ENCODE results near the gene ELOA2. TPM values are rescaled to one million over a fixed set of nuclear protein-coding genes. Genes with fewer than 3 reads are reported as not detected.
A peak's percentile ranks its signal among the peaks of the same experiment; 100 is the strongest.

ELOA2 gene
- total RNA-seq, 1 experiment from 2014 or later: not detected

DNA sequence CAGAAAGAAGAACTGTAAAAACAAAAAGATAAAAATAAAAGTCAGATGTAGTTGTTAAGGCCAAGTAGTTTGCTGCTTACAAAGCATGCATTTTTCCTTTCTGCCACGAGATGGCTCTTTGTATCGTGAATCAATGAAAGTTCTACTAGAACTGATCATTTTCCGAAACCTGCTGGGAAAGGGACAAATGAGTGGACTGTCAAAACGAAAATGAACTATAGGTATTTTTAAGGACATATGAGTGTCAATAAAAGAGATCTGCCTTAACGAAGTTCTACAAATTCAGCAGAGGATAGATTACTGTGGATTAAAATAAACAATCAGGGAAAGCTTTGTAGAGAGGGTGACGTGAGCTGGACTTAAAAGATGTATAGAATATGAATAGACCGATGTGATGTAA is 15.0 kb upstream of the ELOA2 start:
- Histone ChIP-seq H3K27ac (ENCODE audit: low read length) (no peak overlapping the region), H3K36me3 (ENCODE audit: low read depth, low read length) (no peaks in the 10 kb centered on the region), H3K79me2 (ENCODE audit: low read length) (no peaks in the 10 kb centered on the region), H3K4me3 (ENCODE audit: low read length) (no peak overlapping the region), H2AFZ (ENCODE audit: low read length) (no peak overlapping the region), H3K9me3 (ENCODE audit: low read length) (no peaks in the 10 kb centered on the region), H3K4me1 (ENCODE audit: insufficient read depth, low read length) (no peaks in the 10 kb centered on the region), H3F3A (ENCODE audit: low read length, unreplicated experiment) (no peaks in the 10 kb centered on the region), H3K27me3 (ENCODE audit: low read length) (no peaks in the 10 kb centered on the region), H3K4me2 (ENCODE audit: low read length) (no peak overlapping the region), H3K9ac (ENCODE audit: low read length) (no peak overlapping the region), H3K9me2 (replicated peaks; ENCODE audit: low read length) (no peaks in the 10 kb centered on the region), H4K20me1 (ENCODE audit: low read length) (no peaks in the 10 kb centered on the region)
- intact Hi-C loops (cut with micrococcal nuclease): loop anchor here (1.0 to 2.0 kb wide), 2 partner anchors 155 to 232 kb away; no protein-coding TSS in a partner anchor
- DNase-seq (peak; percentile 37), ATAC-seq (no peak)
- POLR2A ChIA-PET (ENCODE audit: unreplicated experiment): no interaction called here
- BruUV-seq (replicated peaks): no TSS peak
- TF ChIP-seq EZH2phosphoT487 (IDR thresholded peaks at IDR 0.05; ENCODE audit: borderline replicate concordance, low read length): no peak
- no peak for TF ChIP-seq EZH2 (IDR thresholded peaks at IDR 0.05; ENCODE audit: low read length, unreplicated experiment)
- TF ChIP-seq, protein P1, sequence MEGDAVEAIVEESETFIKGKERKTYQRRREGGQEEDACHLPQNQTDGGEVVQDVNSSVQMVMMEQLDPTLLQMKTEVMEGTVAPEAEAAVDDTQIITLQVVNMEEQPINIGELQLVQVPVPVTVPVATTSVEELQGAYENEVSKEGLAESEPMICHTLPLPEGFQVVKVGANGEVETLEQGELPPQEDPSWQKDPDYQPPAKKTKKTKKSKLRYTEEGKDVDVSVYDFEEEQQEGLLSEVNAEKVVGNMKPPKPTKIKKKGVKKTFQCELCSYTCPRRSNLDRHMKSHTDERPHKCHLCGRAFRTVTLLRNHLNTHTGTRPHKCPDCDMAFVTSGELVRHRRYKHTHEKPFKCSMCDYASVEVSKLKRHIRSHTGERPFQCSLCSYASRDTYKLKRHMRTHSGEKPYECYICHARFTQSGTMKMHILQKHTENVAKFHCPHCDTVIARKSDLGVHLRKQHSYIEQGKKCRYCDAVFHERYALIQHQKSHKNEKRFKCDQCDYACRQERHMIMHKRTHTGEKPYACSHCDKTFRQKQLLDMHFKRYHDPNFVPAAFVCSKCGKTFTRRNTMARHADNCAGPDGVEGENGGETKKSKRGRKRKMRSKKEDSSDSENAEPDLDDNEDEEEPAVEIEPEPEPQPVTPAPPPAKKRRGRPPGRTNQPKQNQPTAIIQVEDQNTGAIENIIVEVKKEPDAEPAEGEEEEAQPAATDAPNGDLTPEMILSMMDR (conservative IDR thresholded peaks at IDR 0.05; ENCODE audit: low read depth, low read length): peak; percentile 66; the same call in 1 of the 2 replicates
- CTCF ChIA-PET: no interaction called here

DNA sequence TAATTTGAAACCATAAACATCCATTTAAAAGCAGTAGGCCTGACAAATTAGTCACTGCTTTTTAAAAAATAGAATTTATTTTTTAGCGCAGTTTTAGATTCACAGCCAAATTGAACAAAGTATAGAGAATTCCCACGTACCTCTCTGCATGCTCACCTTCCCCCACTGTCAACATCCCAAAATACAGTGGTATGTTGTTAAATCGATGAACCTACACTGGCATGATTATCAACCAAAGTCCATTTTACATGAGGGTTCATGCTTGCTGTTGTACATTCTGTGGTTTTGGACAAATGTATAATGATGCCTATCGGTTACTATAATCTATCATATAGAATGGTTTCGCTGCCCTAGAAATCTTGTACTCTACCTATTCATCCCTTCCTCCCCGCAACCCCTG is 5.6 kb upstream of the ELOA2 start:
- BruUV-seq (replicated peaks): no TSS peak
- no peaks in the 10 kb centered on the region for H3K9me2 ChIP-seq (replicated peaks; ENCODE audit: low read length)
- H4K20me1 ChIP-seq (ENCODE audit: low read length): no peaks in the 10 kb centered on the region
- H3K79me2 ChIP-seq (ENCODE audit: low read length): no peaks in the 10 kb centered on the region
- no peaks in the 10 kb centered on the region for H3K36me3 ChIP-seq (ENCODE audit: low read depth, low read length)
- TF ChIP-seq EZH2 (IDR thresholded peaks at IDR 0.05; ENCODE audit: low read length, unreplicated experiment) (no peak), EZH2phosphoT487 (IDR thresholded peaks at IDR 0.05; ENCODE audit: borderline replicate concordance, low read length) (no peak)
- TF ChIP-seq, protein P1 (conservative IDR thresholded peaks at IDR 0.05; ENCODE audit: low read depth, low read length): no peak
- ChIA-PET POLR2A (ENCODE audit: unreplicated experiment) (no interaction called here), CTCF (no interaction called here)
- intact Hi-C loops (cut with micrococcal nuclease): no loop called here
- no peaks in the 10 kb centered on the region for H3K9me3 ChIP-seq (ENCODE audit: low read length)
- no peak overlapping the region for H3K4me3 ChIP-seq (ENCODE audit: low read length)
- H3K27me3 ChIP-seq (ENCODE audit: low read length): no peaks in the 10 kb centered on the region
- H3K27ac ChIP-seq (ENCODE audit: low read length): no peak overlapping the region
- no peak overlapping the region for H3K4me2 ChIP-seq (ENCODE audit: low read length)
- no peak overlapping the region for H3K9ac ChIP-seq (ENCODE audit: low read length)
- no peak for ATAC-seq
- H3F3A ChIP-seq (ENCODE audit: low read length, unreplicated experiment): no peaks in the 10 kb centered on the region
- no peak for DNase-seq
- no peak overlapping the region for H2AFZ ChIP-seq (ENCODE audit: low read length)
- no peaks in the 10 kb centered on the region for H3K4me1 ChIP-seq (ENCODE audit: insufficient read depth, low read length)

DNA sequence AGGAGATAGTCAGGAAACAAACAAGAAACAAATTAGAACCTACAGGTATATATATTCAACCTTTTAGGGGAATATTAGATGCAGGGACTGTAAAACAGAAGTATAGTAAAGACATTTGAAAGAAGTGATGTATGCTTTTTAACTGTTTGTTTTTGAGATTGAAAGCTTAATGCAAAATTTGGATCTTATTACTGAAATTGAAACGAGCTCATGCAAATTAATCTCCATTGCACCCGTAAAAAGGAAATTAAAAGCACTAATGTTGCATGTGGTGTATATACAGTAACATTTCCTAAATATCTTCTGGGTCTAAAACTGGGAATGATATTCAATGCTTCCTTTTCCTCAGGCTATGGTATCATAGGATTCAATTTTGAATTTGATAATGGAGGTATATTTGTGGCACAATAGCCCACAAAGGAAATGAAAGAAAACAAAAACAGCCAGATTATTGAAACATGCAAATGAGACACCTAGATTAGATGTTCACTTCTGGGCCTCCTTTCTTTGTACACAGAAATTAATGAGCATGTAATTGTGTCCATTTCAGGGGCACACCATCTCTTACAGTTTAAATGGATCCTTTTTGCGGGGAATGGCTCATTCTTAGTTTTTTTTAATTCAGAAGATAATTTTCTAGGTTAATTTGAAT is 1.6 kb upstream of the ELOA2 start:
- no TSS peak for BruUV-seq (replicated peaks)
- no peaks in the 10 kb centered on the region for H3K9me3 ChIP-seq (ENCODE audit: low read length)
- H3K27ac ChIP-seq (ENCODE audit: low read length): no peak overlapping the region
- H3K9me2 ChIP-seq (replicated peaks; ENCODE audit: low read length): no peaks in the 10 kb centered on the region
- ChIA-PET POLR2A (ENCODE audit: unreplicated experiment) (no interaction called here), CTCF (no interaction called here)
- H3F3A ChIP-seq (ENCODE audit: low read length, unreplicated experiment): no peaks in the 10 kb centered on the region
- DNase-seq (no peak), ATAC-seq (no peak)
- H3K4me2 ChIP-seq (ENCODE audit: low read length): no peak overlapping the region
- H3K36me3 ChIP-seq (ENCODE audit: low read depth, low read length): no peaks in the 10 kb centered on the region
- no peaks in the 10 kb centered on the region for H3K27me3 ChIP-seq (ENCODE audit: low read length)
- H3K4me3 ChIP-seq (ENCODE audit: low read length): no peak overlapping the region
- no peak overlapping the region for H3K9ac ChIP-seq (ENCODE audit: low read length)
- no peaks in the 10 kb centered on the region for H4K20me1 ChIP-seq (ENCODE audit: low read length)
- no peaks in the 10 kb centered on the region for H3K79me2 ChIP-seq (ENCODE audit: low read length)
- H2AFZ ChIP-seq (ENCODE audit: low read length): no peak overlapping the region
- intact Hi-C loops (cut with micrococcal nuclease): no loop called here
- TF ChIP-seq, protein P1 (conservative IDR thresholded peaks at IDR 0.05; ENCODE audit: low read depth, low read length): no peak
- no peak for TF ChIP-seq EZH2phosphoT487 (IDR thresholded peaks at IDR 0.05; ENCODE audit: borderline replicate concordance, low read length)
- TF ChIP-seq EZH2 (IDR thresholded peaks at IDR 0.05; ENCODE audit: low read length, unreplicated experiment): no peak
- H3K4me1 ChIP-seq (ENCODE audit: insufficient read depth, low read length): no peaks in the 10 kb centered on the region
